Gastroesophageal sphincter (tissue), 4 donors: Measurements from ENCODE around the gene CDKAL1. TPM values are rescaled to one million over a fixed set of nuclear protein-coding genes. Genes with fewer than 3 reads are reported as not detected.

Experiments
- ATAC-seq: fragments of 150-250 bp; one replicate; pipeline ENCODE4 v1.9.1; 2016; ENCODE audit warnings: mild to moderate bottlenecking, moderate library complexity
- H3K27ac ChIP-seq, 4 donors: fragments of 200-600 bp; sonication (generic) in 3 of 4; 1 replicate in 3 of 4; 2 replicates in 1 of 4; pipeline ENCODE4 v1.5.1; 2016 to 2019
- H3K27me3 ChIP-seq: fragments of 200-600 bp; sonication (generic); one replicate; pipeline ENCODE4 v1.5.1; 2019
- H3K36me3 ChIP-seq, 2 donors: fragments of 200-600 bp; sonication (generic); one replicate each; pipeline ENCODE4 v1.5.1; 2019; ENCODE audit warnings: control low read depth in 1 of 2
- H3K4me1 ChIP-seq, 3 donors: fragments of 200-600 bp; sonication (generic); 1 replicate in 2 of 3; 2 replicates in 1 of 3; pipeline ENCODE4 v1.5.1; 2016 to 2019; ENCODE audit warnings: control low read depth in 2 of 3
- H3K4me3 ChIP-seq, 2 donors: fragments of 200-600 bp; sonication (generic); one replicate each; pipeline ENCODE4 v1.5.1; 2019; ENCODE audit warnings: mild to moderate bottlenecking in 1 of 2, moderate library complexity in 1 of 2
- H3K9me3 ChIP-seq, 3 donors: fragments of 200-600 bp; sonication (generic); one replicate each; pipeline ENCODE4 v1.5.1; 2017 to 2019; ENCODE audit warnings: control low read depth in 2 of 3
- EP300 ChIP-seq: sonication (generic); formaldehyde crosslinking; IDR thresholded peaks from one replicate; pipeline ENCODE4 v1.6.1; 2017; ENCODE audit warnings: antibody characterized with exemption, mild to moderate bottlenecking
- POLR2A ChIP-seq, 2 donors: fragments of 450-650 bp; IDR thresholded peaks; one replicate each; pipeline ENCODE4 v1.6.1; 2017; ENCODE audit warnings: antibody characterized with exemption in 2 of 2, mild to moderate bottlenecking in 2 of 2, moderate library complexity in 1 of 2
- POLR2AphosphoS5 ChIP-seq: sonication (generic); formaldehyde crosslinking; IDR thresholded peaks from one replicate; pipeline ENCODE4 v1.6.1; 2017; ENCODE audit warnings: antibody characterized with exemption
- WGBS, 2 donors: methylation state at CpG; one replicate each; pipeline ENCODE4 v1.1.5; 2018; ENCODE audit warnings: low coverage in 1 of 2; 5-methylcytosine and 5-hydroxymethylcytosine counted together
- small RNA-seq, 4 donors: library from RNA; depleted of rRNA; stranded (forward); fragments of <200 nt; gene quantifications; one replicate each; pipeline ENCODE3, GENCODE V24; 2016
- total RNA-seq, 4 donors: library from RNA; depleted of rRNA; stranded (reverse); fragments of >200 nt; gene quantifications; one replicate each; pipeline ENCODE4 v1.1.0, GENCODE V29; 2016
- TF ChIP-seq, protein P1 (sequence below), 4 experiments: fragments of 200-600 bp in 2 of 4; fragments of 450-650 bp in 2 of 4; sonication (generic) in 1 of 4; IDR thresholded peaks; one replicate each; pipeline ENCODE4 v1.5.1; 2017 to 2019; ENCODE audit warnings: antibody characterized with exemption in 4 of 4, mild to moderate bottlenecking in 2 of 4, moderate library complexity in 2 of 4

The CDKAL1 gene
- total RNA-seq, 4 donors from 2014 or later = 10.9 to 17.9 (median 15.0) TPM

DNA sequence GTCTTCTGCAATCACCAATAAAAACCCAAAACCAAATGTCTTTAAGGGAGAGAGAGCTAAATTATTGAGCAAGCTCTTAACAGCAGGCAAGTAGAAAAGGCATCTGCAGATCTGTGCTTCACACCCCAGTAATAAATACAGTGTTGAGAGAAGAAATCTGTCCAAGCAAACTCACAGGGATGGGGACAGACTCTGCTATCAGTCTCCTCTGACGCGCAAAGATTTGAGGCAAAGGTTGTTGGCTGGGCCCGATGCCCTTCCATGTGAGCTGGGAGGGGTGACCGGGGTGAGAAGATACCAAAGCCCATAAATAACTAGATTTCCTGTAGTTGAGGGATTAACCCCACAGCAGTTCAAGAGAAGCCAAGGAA, 744.1 kb downstream of the CDKAL1 start:
- H3K36me3 ChIP-seq = no peaks in the 10 kb centered on the region
- no peaks in the 10 kb centered on the region for H3K27me3 ChIP-seq
- H3K4me1 ChIP-seq = no peaks in the 10 kb centered on the region
- no peak for ATAC-seq
- H3K4me3 ChIP-seq = no peak overlapping the region
- 25 to 60% methylated on average over 4 of the region's 4 CpGs for WGBS, 2 donors
- H3K27ac ChIP-seq = no peak overlapping the region
- H3K9me3 ChIP-seq = peaks cover 0 to 2% (median 0%) of the 10 kb centered on the region in 3 donors
- TF ChIP-seq POLR2AphosphoS5 = no peak
- TF ChIP-seq EP300 = no peak

DNA sequence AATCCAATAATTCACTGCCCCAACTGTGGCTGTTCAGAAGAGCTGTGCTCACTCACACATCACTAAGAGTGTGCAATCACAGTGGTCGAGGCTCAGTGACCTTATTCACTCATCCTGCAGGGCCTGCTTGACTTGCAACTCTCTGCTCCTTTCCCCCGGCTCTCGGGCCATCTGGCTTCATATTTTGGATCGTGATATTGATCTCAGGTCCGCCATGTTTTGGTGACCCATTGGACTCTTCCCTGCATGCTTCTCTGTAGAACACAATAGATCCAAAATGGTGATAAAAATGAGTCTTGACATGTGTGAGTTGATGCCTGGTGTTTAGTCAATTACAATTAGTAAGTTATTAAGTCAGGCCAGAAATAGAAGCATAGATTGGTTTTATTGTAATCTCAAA, 745.4 kb downstream of the CDKAL1 start:
- Histone ChIP-seq H3K9me3 (no peaks in the 10 kb centered on the region), H3K36me3 (no peaks in the 10 kb centered on the region), H3K27me3 (no peaks in the 10 kb centered on the region), H3K4me3 (no peak overlapping the region), H3K27ac (no peak overlapping the region), H3K4me1 (no peaks in the 10 kb centered on the region)
- WGBS, 2 donors = 88 to 96% methylated on average over 3 to 5 of the region's 5 CpGs
- no peak for TF ChIP-seq EP300
- TF ChIP-seq, protein P1, sequence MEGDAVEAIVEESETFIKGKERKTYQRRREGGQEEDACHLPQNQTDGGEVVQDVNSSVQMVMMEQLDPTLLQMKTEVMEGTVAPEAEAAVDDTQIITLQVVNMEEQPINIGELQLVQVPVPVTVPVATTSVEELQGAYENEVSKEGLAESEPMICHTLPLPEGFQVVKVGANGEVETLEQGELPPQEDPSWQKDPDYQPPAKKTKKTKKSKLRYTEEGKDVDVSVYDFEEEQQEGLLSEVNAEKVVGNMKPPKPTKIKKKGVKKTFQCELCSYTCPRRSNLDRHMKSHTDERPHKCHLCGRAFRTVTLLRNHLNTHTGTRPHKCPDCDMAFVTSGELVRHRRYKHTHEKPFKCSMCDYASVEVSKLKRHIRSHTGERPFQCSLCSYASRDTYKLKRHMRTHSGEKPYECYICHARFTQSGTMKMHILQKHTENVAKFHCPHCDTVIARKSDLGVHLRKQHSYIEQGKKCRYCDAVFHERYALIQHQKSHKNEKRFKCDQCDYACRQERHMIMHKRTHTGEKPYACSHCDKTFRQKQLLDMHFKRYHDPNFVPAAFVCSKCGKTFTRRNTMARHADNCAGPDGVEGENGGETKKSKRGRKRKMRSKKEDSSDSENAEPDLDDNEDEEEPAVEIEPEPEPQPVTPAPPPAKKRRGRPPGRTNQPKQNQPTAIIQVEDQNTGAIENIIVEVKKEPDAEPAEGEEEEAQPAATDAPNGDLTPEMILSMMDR (IDR thresholded peaks at IDR 0.05) = no peak
- no peak for TF ChIP-seq POLR2AphosphoS5
- no peak for TF ChIP-seq POLR2A (IDR thresholded peaks at IDR 0.05)
- ATAC-seq = no peak

DNA sequence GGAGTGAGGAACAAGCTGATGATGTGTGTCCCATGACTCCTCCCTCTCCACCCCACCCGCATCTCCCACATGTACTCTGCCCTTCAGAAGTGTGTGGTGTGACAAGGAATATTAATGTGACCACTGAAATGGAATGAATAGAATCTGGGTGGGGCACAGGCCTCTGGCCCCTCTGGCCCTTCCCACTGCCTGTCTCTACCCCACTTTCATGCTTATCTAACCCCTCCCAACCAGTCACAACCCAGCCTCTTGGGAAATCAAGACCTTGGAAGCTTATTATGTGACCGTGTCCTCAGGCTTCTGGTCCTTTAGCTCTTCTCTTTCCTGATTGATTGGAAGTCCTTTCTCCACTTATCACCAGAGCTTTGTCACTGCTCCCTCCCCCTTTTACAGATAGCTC, 747.1 kb downstream of the CDKAL1 start:
- TF ChIP-seq, protein P1 (IDR thresholded peaks at IDR 0.05) = no peak
- TF ChIP-seq POLR2A (IDR thresholded peaks at IDR 0.05) (no peak), EP300 (no peak), POLR2AphosphoS5 (no peak)
- no peaks in the 10 kb centered on the region for H3K4me1 ChIP-seq
- no peaks in the 10 kb centered on the region for H3K27me3 ChIP-seq
- no peak overlapping the region for H3K27ac ChIP-seq
- H3K36me3 ChIP-seq = no peaks in the 10 kb centered on the region
- H3K9me3 ChIP-seq = no peaks in the 10 kb centered on the region
- ATAC-seq = no peak
- H3K4me3 ChIP-seq = no peak overlapping the region
- 67 to 76% methylated on average over 2 of the region's 2 CpGs for WGBS, 2 donors

Small RNA genes within 50 kb of the gene (small RNA-seq; reads per million reads assigned to genes)
- gene RF00019 (0 reads per million in 4 donors), gene RNU6-150P (0 reads per million in 4 donors)

Other genes with a start within 250 kb of the CDKAL1 start
- 1 to 10 TPM; 3.4 to 6.5 (median 5.2) TPM for gene E2F3, start 132.6 kb upstream of the CDKAL1 start, total RNA-seq